ENCODE data around the gene KRTCAP2. TPM values are rescaled to one million over a fixed set of nuclear protein-coding genes. Genes with fewer than 3 reads are reported as not detected.
A peak's percentile ranks its signal among the peaks of the same experiment; 100 is the strongest.
"Not testable (repeated sequence)": the region's sequence is repeated elsewhere in the genome, so short reads cannot be mapped to it uniquely, and the experiment has no call there.

KRTCAP2 gene
- polyA plus RNA-seq, 2 donors = 161 to 260 TPM

DNA sequence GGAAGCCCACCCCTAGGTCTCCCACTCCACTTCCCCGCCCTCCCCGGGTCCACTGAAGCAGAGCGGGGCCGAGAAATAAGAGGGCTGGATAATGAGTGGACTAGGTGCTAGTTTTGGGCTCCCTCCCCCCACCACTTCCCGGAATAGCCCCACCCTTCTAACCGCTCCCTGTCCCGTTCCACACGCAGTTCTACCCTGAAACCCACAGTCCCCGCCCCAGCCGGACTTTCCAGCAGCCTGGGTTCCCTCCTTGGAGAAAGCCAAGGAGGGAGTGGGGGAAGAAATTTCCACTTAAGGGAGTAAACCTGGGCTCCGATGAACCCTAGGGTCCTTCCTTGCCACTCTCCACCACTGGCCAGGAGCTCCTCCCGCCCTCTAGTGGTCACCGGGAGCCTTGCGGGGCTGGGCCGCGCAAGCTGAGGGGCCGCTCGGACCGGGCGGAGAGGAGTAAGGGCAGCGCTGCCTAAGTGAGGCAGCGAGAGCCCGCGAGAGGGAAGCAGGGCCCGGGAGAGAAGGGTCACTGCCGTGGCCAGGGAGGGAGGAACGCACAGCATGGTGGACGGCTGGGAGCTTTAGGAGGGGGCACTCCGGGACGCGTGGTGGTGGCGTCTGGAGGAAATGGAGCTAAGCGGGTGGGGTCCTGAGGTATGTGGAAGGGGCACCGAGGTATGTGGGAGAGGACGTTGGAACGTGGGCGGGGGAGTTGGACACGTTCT is 20.3 kb upstream of the KRTCAP2 start:
- no peaks in the 10 kb centered on the region for H3K27me3 ChIP-seq (ENCODE audit: control insufficient read depth in 1 of 2, insufficient read depth in 2 of 2, low read length in 2 of 2)
- H3K4me1 ChIP-seq (ENCODE audit: control insufficient read depth in 2 of 2, insufficient read depth in 2 of 2, low read length in 1 of 2) = peaks cover 4 to 15% of the 10 kb centered on the region in 2 donors
- H3K36me3 ChIP-seq (ENCODE audit: control insufficient read depth in 2 of 2, insufficient read depth in 2 of 2, low read length in 1 of 2) = peaks cover 0 to 15% of the 10 kb centered on the region in 2 donors
- 0 to 1% methylated on average over 38 of the region's 38 CpGs for WGBS, 2 donors
- peak overlapping the region; percentile 98 for H3K27ac ChIP-seq (ENCODE audit: low read depth in 2 of 2, low read length in 1 of 2)
- H3K9me3 ChIP-seq (ENCODE audit: control insufficient read depth in 2 of 2, insufficient read depth in 1 of 2, low read depth in 1 of 2, low read length in 1 of 2) = no peaks in the 10 kb centered on the region
- H3K4me3 ChIP-seq (ENCODE audit: low read depth in 1 of 2, low read length in 2 of 2) = peak overlapping the region; percentile 48 to 52

DNA sequence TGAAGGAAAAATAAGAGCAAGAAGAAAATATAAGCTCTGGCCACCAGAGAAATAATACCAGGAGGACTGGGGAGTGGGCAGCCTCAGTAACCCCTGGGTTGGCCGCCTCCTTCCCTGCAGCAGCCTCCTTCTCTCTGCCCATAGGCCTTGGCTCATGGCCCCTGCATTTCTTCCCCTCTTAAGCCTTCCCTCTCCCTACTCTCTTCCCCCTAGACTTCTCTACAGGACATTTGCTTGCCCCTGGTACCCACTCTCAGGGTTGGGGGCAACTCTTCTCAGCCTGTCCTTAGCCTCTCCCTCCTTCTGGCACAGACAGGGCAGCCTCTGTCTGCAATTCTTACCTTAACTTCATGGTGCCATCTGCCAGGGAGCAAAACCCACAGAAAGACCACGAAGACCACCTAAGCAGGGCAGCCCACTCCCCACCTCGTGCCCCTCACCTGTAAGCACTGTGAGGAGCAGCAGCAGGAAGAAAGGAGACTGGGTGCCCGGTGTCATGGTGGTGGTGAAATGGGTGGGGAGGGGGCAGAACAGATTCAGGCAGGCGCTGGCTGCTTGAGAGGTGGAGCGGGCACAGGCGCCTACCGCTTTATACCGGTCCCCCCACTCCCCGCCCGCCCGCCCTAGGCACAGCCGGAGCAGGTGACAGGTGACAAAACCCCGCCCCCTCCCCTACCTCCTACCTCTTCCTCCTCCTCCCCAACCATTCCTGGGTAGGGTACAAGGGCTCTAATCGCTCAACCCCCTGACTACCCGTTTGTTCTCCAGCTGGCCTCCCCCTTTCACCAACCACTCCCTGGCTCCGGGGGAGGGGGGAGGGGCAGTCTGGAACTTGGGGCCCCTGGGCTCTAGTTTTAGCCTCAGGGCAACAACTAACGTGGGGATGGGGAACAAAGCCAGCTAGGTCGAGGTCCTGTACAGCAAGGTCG is 19.5 kb upstream of the KRTCAP2 start:
- H3K36me3 ChIP-seq (ENCODE audit: control insufficient read depth in 2 of 2, insufficient read depth in 2 of 2, low read length in 1 of 2) = peaks cover 0 to 7% of the 10 kb centered on the region in 2 donors
- 24 to 36% methylated on average over 19 to 20 of the region's 20 CpGs for WGBS, 2 donors
- H3K27me3 ChIP-seq (ENCODE audit: control insufficient read depth in 1 of 2, insufficient read depth in 2 of 2, low read length in 2 of 2) = no peaks in the 10 kb centered on the region
- H3K4me1 ChIP-seq (ENCODE audit: control insufficient read depth in 2 of 2, insufficient read depth in 2 of 2, low read length in 1 of 2) = peaks cover 4 to 15% of the 10 kb centered on the region in 2 donors
- no peaks in the 10 kb centered on the region for H3K9me3 ChIP-seq (ENCODE audit: control insufficient read depth in 2 of 2, insufficient read depth in 1 of 2, low read depth in 1 of 2, low read length in 1 of 2)
- peak overlapping the region; percentile 98 for H3K27ac ChIP-seq (ENCODE audit: low read depth in 2 of 2, low read length in 1 of 2)
- peak overlapping the region; percentile 36 to 48 for H3K4me3 ChIP-seq (ENCODE audit: low read depth in 1 of 2, low read length in 2 of 2)

DNA sequence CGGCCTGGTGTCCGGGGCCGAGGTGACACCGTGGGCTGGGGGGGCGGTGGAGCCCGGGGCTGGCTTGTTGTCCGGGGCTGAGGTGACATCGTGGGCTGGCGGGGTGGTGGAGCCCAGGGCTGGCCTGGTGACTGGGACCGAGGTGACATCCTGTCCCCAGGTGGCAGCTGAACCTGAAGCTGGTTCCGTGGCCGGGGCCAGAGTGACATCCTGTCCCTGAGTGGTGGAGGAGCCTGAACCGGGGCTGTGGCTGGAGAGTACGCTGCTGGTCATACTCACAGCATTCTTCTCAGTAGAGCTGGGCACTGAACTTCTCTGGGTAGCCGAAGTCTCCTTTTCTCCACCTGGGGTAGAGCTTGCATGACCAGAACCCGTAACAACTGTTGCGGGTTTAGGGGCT is 18.8 kb upstream of the KRTCAP2 start:
- WGBS, 2 donors = 78 to 88% methylated on average over 16 to 17 of the region's 17 CpGs
- peaks cover 5 to 15% of the 10 kb centered on the region in 2 donors for H3K4me1 ChIP-seq (ENCODE audit: control insufficient read depth in 2 of 2, insufficient read depth in 2 of 2, low read length in 1 of 2)

GRCh38 chr1:155189926-155190325 is 16.8 kb upstream of the KRTCAP2 start:
- H3K4me1 ChIP-seq (ENCODE audit: control insufficient read depth in 2 of 2, insufficient read depth in 2 of 2, low read length in 1 of 2) = peaks cover 6 to 16% of the 10 kb centered on the region in 2 donors
- not testable (repeated sequence) for H3K9me3 ChIP-seq (ENCODE audit: control insufficient read depth in 2 of 2, insufficient read depth in 1 of 2, low read depth in 1 of 2, low read length in 1 of 2); H3K27me3 ChIP-seq (ENCODE audit: control insufficient read depth in 1 of 2, insufficient read depth in 2 of 2, low read length in 2 of 2); H3K27ac ChIP-seq (ENCODE audit: low read depth in 2 of 2, low read length in 1 of 2); H3K4me3 ChIP-seq (ENCODE audit: low read depth in 1 of 2, low read length in 2 of 2); H3K36me3 ChIP-seq (ENCODE audit: control insufficient read depth in 2 of 2, insufficient read depth in 2 of 2, low read length in 1 of 2)
- 85 to 90% methylated on average over 24 to 25 of the region's 45 CpGs for WGBS, 2 donors

More for the DNA sequence above, 18.8 kb upstream of the KRTCAP2 start:
- Histone ChIP-seq H3K27me3 (ENCODE audit: control insufficient read depth in 1 of 2, insufficient read depth in 2 of 2, low read length in 2 of 2) (no peaks in the 10 kb centered on the region), H3K4me3 (ENCODE audit: low read depth in 1 of 2, low read length in 2 of 2) (peak overlapping the region in 1 of 2 donors; percentile 48), H3K36me3 (ENCODE audit: control insufficient read depth in 2 of 2, insufficient read depth in 2 of 2, low read length in 1 of 2) (peaks cover 0 to 5% of the 10 kb centered on the region in 2 donors), H3K27ac (ENCODE audit: low read depth in 2 of 2, low read length in 1 of 2) (peak overlapping the region; percentile 98), H3K9me3 (ENCODE audit: control insufficient read depth in 2 of 2, insufficient read depth in 1 of 2, low read depth in 1 of 2, low read length in 1 of 2) (no peaks in the 10 kb centered on the region)

DNA sequence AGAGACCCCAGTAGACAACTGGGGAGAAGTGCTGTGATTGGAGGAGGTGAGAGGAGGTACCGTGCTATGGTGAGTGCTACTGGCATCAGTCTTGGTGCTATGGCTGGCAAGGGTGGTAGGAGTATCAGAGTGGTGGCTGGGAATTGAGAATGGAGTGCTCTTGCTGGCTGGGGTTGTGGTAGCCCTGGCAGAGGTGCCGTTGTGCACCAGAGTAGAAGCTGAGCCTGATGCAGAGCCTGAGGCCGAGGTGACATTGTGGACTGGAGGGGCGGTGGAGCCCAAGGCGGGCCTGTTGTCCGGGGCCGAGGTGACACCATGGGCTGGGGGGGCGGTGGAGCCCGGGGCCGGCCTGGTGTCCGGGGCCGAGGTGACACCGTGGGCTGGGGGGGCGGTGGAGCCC is 15.2 kb upstream of the KRTCAP2 start:
- no peak overlapping the region for H3K27ac ChIP-seq (ENCODE audit: low read depth in 2 of 2, low read length in 1 of 2)
- WGBS, 2 donors = 77 to 86% methylated on average over 8 to 14 of the region's 14 CpGs
- H3K9me3 ChIP-seq (ENCODE audit: control insufficient read depth in 2 of 2, insufficient read depth in 1 of 2, low read depth in 1 of 2, low read length in 1 of 2) = no peaks in the 10 kb centered on the region
- peaks cover 5 to 8% of the 10 kb centered on the region in 2 donors for H3K4me1 ChIP-seq (ENCODE audit: control insufficient read depth in 2 of 2, insufficient read depth in 2 of 2, low read length in 1 of 2)
- peak overlapping the region in 1 of 2 donors; percentile 12 for H3K4me3 ChIP-seq (ENCODE audit: low read depth in 1 of 2, low read length in 2 of 2)
- no peaks in the 10 kb centered on the region for H3K27me3 ChIP-seq (ENCODE audit: control insufficient read depth in 1 of 2, insufficient read depth in 2 of 2, low read length in 2 of 2)
- H3K36me3 ChIP-seq (ENCODE audit: control insufficient read depth in 2 of 2, insufficient read depth in 2 of 2, low read length in 1 of 2) = peaks cover 0 to 5% of the 10 kb centered on the region in 2 donors

DNA sequence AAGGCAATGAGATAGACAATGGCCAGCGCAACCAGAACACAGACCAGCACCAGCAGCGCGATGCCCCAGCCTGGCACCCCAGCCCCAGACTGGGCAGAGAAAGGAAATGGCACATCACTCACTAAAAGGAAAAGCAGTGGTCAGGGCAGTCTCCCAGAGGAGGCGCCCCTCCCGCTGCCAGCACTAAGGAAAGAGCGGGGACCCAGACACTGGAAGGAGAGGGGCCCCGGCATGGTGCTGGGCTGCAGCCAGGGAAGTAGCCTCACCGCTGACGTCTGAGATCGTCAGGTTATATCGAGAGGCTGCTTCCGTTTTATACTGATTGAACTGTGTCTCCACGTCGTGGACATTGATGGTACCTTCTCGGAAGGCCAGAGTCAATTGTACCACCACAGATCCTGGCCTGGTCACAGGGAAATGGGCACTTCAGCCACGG is 14.4 kb upstream of the KRTCAP2 start:
- 71 to 81% methylated on average over 16 of the region's 16 CpGs for WGBS, 2 donors
- H3K27ac ChIP-seq (ENCODE audit: low read depth in 2 of 2, low read length in 1 of 2) = no peak overlapping the region
- no peaks in the 10 kb centered on the region for H3K9me3 ChIP-seq (ENCODE audit: control insufficient read depth in 2 of 2, insufficient read depth in 1 of 2, low read depth in 1 of 2, low read length in 1 of 2)
- H3K36me3 ChIP-seq (ENCODE audit: control insufficient read depth in 2 of 2, insufficient read depth in 2 of 2, low read length in 1 of 2) = peaks cover 0 to 5% of the 10 kb centered on the region in 2 donors
- H3K4me1 ChIP-seq (ENCODE audit: control insufficient read depth in 2 of 2, insufficient read depth in 2 of 2, low read length in 1 of 2) = peaks cover 5% of the 10 kb centered on the region in 2 donors
- H3K4me3 ChIP-seq (ENCODE audit: low read depth in 1 of 2, low read length in 2 of 2) = peak overlapping the region; percentile 1 to 12
- no peaks in the 10 kb centered on the region for H3K27me3 ChIP-seq (ENCODE audit: control insufficient read depth in 1 of 2, insufficient read depth in 2 of 2, low read length in 2 of 2)

GRCh38 chr1:155186794-155187455 is 13.8 kb upstream of the KRTCAP2 start:
- Histone ChIP-seq H3K27ac (ENCODE audit: low read depth in 2 of 2, low read length in 1 of 2) (peak overlapping the region in 1 of 2 donors; percentile 47), H3K4me1 (ENCODE audit: control insufficient read depth in 2 of 2, insufficient read depth in 2 of 2, low read length in 1 of 2) (peaks cover 4% of the 10 kb centered on the region in 2 donors), H3K4me3 (ENCODE audit: low read depth in 1 of 2, low read length in 2 of 2) (peak overlapping the region; percentile 1 to 5), H3K36me3 (ENCODE audit: control insufficient read depth in 2 of 2, insufficient read depth in 2 of 2, low read length in 1 of 2) (peaks cover 0 to 5% of the 10 kb centered on the region in 2 donors), H3K27me3 (ENCODE audit: control insufficient read depth in 1 of 2, insufficient read depth in 2 of 2, low read length in 2 of 2) (no peaks in the 10 kb centered on the region), H3K9me3 (ENCODE audit: control insufficient read depth in 2 of 2, insufficient read depth in 1 of 2, low read depth in 1 of 2, low read length in 1 of 2) (no peaks in the 10 kb centered on the region)
- 62 to 70% methylated on average over 14 of the region's 14 CpGs for whole genome bisulfite sequencing, 2 donors

DNA sequence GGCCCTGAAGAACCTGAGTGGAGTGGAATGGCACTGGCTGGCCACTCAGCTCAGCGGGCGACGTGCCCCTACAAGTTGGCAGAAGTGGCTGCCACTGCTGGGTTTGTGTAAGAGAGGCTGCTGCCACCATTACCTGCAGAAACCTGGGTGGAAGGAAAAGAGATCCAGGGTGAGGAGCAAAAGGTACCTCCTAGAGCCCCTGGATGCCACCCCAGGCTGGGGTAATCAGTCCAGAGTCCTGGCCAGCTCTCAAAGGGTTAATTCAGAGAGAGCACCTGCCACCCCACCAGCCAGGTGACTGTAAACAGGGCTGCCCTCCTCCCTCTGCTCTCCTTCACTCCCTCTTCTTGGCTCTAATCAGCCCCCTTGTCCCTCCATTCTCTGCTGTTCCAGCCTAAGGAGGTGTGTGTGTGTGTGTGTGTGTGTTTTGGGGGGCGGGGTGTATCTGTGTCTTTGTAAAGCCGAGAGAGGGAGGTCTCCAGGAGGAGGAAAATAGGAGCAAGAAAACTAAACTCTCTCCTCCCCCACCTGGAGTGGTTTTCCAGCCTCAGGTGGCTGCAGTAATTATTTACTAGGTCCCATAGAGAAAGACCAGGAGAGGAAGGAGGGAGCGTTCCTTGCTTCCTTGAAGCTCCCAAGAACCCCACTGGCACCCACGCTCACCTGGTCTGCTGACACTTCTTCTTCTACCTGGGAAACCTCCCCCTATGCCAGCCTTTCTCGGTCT is 13.1 kb upstream of the KRTCAP2 start:
- Histone ChIP-seq H3K27me3 (ENCODE audit: control insufficient read depth in 1 of 2, insufficient read depth in 2 of 2, low read length in 2 of 2) (no peaks in the 10 kb centered on the region), H3K4me3 (ENCODE audit: low read depth in 1 of 2, low read length in 2 of 2) (peak overlapping the region in 1 of 2 donors; percentile 5), H3K9me3 (ENCODE audit: control insufficient read depth in 2 of 2, insufficient read depth in 1 of 2, low read depth in 1 of 2, low read length in 1 of 2) (no peaks in the 10 kb centered on the region), H3K36me3 (ENCODE audit: control insufficient read depth in 2 of 2, insufficient read depth in 2 of 2, low read length in 1 of 2) (peaks cover 0 to 5% of the 10 kb centered on the region in 2 donors), H3K4me1 (ENCODE audit: control insufficient read depth in 2 of 2, insufficient read depth in 2 of 2, low read length in 1 of 2) (peaks cover 3 to 4% of the 10 kb centered on the region in 2 donors), H3K27ac (ENCODE audit: low read depth in 2 of 2, low read length in 1 of 2) (peak overlapping the region in 1 of 2 donors; percentile 47)
- WGBS, 2 donors = 54 to 56% methylated on average over 7 to 8 of the region's 8 CpGs

- peaks cover 3 to 4% of the 10 kb centered on the region in 2 donors for H3K4me1 ChIP-seq (ENCODE audit: control insufficient read depth in 2 of 2, insufficient read depth in 2 of 2, low read length in 1 of 2)
- H3K4me3 ChIP-seq (ENCODE audit: low read depth in 1 of 2, low read length in 2 of 2) = no peak overlapping the region
- 55 to 72% methylated on average over 6 of the region's 6 CpGs for WGBS, 2 donors
- peaks cover 0 to 5% of the 10 kb centered on the region in 2 donors for H3K36me3 ChIP-seq (ENCODE audit: control insufficient read depth in 2 of 2, insufficient read depth in 2 of 2, low read length in 1 of 2)
- H3K27me3 ChIP-seq (ENCODE audit: control insufficient read depth in 1 of 2, insufficient read depth in 2 of 2, low read length in 2 of 2) = no peaks in the 10 kb centered on the region
- H3K9me3 ChIP-seq (ENCODE audit: control insufficient read depth in 2 of 2, insufficient read depth in 1 of 2, low read depth in 1 of 2, low read length in 1 of 2) = no peaks in the 10 kb centered on the region
- H3K27ac ChIP-seq (ENCODE audit: low read depth in 2 of 2, low read length in 1 of 2) = peak overlapping the region in 1 of 2 donors; percentile 6
These were observed 12.6 kb upstream of the KRTCAP2 start for GRCh38 chr1:155185783-155186066.

All from esophagus (tissue), 2 donors.